ENCODE measurements around the gene GCSAM.

DNA sequence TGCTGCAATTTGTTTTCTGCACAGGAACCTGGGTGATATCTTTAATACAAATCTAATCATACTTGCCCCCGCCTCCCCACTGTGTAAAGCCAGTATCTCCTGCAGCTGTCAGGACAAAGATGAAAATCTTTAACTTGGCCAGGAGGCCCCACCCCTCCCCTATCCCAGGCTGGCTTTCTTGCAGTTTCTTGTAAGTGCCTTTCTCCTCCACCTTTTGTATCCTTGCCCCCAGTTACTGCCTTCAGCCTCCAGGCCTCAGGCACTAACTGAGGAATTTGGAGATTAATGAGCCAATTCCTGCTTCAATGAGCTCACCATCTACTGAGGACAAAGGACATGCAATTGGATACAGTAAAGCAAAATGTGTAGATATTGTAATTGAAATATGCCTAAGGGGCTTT is 6.5 kb downstream of the GCSAM start:
- TF ChIP-seq, protein P1, sequence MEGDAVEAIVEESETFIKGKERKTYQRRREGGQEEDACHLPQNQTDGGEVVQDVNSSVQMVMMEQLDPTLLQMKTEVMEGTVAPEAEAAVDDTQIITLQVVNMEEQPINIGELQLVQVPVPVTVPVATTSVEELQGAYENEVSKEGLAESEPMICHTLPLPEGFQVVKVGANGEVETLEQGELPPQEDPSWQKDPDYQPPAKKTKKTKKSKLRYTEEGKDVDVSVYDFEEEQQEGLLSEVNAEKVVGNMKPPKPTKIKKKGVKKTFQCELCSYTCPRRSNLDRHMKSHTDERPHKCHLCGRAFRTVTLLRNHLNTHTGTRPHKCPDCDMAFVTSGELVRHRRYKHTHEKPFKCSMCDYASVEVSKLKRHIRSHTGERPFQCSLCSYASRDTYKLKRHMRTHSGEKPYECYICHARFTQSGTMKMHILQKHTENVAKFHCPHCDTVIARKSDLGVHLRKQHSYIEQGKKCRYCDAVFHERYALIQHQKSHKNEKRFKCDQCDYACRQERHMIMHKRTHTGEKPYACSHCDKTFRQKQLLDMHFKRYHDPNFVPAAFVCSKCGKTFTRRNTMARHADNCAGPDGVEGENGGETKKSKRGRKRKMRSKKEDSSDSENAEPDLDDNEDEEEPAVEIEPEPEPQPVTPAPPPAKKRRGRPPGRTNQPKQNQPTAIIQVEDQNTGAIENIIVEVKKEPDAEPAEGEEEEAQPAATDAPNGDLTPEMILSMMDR (IDR thresholded peaks at IDR 0.05): no peak
- TF ChIP-seq POLR2AphosphoS5 (IDR thresholded peaks at IDR 0.05): no peak
